PFSK-1 (cell line): ENCODE data around the gene OPA3.

ENCODE experiments used
- FOXP2 ChIP-seq: optimal IDR thresholded peaks from 2 replicates; pipeline ENCODE3; 2011; ENCODE audit warnings: borderline replicate concordance, control low read depth, inconsistent platforms; ENCODE audit not compliant: insufficient read depth; ENCODE audit errors: extremely low read length, extremely low read depth
- POLR2AphosphoS5 ChIP-seq: IDR thresholded peaks from 2 replicates; pipeline ENCODE4 v1.6.1; 2012; ENCODE audit warnings: low read depth, mild to moderate bottlenecking, control low read depth, low read length, moderate library complexity
- REST ChIP-seq, 2 experiments: IDR thresholded peaks; 2 replicates each; pipeline versions ENCODE4 v1.6.1 to v1.8.0; 2011 to 2012; ENCODE audit warnings: low read depth in 2 of 2, low read length in 2 of 2, control low read depth in 1 of 2, inconsistent platforms in 1 of 2, mild to moderate bottlenecking in 1 of 2, moderate library complexity in 1 of 2; ENCODE audit not compliant: insufficient read depth in 1 of 2
- SIN3A ChIP-seq: IDR thresholded peaks from 2 replicates; pipeline ENCODE4 v1.6.1; 2012; ENCODE audit warnings: mild to moderate bottlenecking, low read length, moderate library complexity, borderline replicate concordance; ENCODE audit not compliant: insufficient read depth
- TAF1 ChIP-seq: IDR thresholded peaks from 2 replicates; pipeline ENCODE4 v1.6.1; 2012; ENCODE audit warnings: low read length, control low read depth, borderline replicate concordance; ENCODE audit not compliant: insufficient read depth

GRCh38 chr19:45567609-45568008, 17.0 kb downstream of the OPA3 start:
- TF ChIP-seq TAF1 (no peak), POLR2AphosphoS5 (no peak), REST (IDR thresholded peaks at IDR 0.05; ENCODE audit: insufficient read depth in 1 of 2, low read depth in 2 of 2, low read length in 2 of 2) (no peak), SIN3A (no peak), FOXP2 (no peak)
